CD4-positive, alpha-beta T cell treated with Interleukin-6 for 4 hours (primary cell): ENCODE measurements around the gene PRR30.

Experiments
- DNase-seq: peaks from one replicate; pipeline ENCODE4 v3.0.0-alpha.2; 2020; ENCODE audit warnings: mixed read lengths

PRR30 gene

DNA sequence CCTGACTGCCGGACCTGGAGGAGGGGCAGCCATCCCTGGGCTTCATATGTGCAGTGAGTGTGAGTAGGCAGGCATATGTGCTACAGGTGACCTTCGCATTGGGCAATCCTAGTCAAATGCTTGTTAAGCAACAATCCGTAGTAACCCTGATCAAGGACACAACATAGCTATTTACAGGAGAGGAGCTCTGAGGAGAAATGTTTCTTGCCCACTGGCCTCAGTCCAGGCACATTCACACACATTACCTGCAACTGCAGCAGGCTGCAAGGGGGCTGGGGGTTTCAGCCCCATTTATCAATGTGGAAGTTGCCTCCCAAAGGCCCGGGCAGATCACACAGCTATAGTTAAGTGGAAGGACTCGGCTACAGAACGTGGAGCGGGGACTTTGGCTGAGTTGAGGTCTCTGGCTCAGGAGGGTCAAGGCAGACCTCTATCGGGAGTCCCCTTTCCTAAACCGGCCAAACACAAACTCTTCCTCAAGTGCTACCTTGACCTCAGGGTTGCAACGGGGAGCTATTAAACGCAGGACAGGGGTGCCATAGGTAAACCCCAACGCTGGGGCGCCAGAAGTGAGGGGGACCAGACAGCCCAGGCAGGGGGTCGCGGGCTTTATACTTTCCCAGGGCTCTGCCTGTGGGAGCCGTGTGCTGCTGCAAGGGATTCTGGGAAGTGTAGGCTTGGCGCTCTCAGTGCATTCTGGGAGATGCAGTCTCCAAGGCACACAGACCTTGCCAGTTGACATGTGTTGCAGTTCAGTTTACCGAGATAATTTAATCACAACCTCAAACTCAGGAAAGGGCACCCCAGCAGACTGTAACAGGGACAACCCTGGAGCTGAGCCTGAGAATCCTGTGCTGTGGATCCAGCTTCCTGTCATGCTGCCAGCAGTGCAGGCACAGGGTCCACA is 43.2 kb downstream of the PRR30 start:
- DNase-seq, result peak; percentile 61

GRCh38 chr2:27095427-27095744 is 43.8 kb downstream of the PRR30 start:
- DNase-seq, result no peak

DNA sequence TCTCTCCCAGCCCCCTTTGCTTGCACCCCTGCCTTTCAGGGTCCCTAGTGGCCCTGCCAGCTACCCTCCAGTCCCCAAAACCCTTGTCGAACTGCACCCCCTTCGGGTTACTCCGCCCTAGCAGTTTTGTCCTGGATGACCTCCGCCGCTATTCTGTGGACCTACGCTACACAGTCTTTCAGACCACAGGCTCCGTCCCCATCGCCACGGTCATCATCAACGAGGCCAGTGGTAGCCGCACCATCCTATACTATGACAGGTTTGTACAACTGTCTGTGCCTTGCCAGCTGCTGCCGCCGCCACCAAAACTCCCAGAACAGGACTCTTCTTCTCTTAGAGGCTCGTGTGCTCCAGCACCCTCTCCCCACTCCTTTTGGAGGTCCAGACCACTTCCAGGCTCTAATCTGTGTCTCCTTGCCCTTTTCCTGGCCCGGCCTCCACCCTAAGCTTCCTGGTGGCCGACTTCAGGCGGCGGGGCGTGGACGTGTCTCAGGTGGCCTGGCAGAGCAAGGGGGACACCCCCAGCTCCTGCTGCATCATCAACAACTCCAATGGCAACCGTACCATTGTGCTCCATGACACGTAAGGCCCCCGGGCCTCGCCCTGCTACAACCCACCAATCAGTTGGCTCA is 44.7 kb downstream of the PRR30 start:
- DNase-seq, result no peak

- DNase-seq, result no peak
These were observed 45.5 kb downstream of the PRR30 start for GRCh38 chr2:27093430-27094352.

DNA sequence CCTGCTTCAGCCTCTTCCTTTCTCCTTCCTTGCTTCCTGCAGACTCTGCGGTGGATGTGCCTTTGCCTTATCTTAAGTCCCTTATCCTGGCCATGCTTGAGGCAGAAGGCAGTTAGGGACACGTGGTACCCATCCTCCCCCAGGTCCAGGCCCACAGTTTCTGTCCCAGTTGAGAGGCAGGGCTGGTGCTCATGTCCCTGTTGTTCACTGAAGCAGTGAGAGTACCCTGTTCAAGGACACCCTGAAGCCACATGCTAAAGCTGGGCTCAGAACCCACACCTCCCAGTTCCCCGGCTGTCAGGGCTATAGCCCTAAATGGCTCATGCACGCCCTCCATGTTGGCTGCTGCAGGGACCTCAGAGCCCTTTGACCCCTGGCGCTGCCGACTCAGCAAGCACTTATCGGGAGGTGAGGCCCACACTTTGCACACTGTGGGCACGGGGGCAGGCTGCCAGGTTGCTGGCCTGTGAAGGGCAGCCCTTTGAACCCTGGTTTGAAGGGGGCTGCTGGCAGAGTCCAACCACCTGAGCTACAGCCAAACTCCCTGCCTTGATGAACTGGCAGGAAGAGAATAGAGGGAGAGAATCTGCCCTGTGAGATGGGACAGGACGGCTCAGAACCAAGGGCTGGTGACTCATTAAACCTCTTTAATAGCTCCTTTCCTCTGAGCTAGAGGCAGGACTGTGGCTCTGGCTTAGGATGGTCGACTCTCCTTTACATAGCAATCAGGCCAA is 46.3 kb downstream of the PRR30 start:
- no peak for DNase-seq

DNA sequence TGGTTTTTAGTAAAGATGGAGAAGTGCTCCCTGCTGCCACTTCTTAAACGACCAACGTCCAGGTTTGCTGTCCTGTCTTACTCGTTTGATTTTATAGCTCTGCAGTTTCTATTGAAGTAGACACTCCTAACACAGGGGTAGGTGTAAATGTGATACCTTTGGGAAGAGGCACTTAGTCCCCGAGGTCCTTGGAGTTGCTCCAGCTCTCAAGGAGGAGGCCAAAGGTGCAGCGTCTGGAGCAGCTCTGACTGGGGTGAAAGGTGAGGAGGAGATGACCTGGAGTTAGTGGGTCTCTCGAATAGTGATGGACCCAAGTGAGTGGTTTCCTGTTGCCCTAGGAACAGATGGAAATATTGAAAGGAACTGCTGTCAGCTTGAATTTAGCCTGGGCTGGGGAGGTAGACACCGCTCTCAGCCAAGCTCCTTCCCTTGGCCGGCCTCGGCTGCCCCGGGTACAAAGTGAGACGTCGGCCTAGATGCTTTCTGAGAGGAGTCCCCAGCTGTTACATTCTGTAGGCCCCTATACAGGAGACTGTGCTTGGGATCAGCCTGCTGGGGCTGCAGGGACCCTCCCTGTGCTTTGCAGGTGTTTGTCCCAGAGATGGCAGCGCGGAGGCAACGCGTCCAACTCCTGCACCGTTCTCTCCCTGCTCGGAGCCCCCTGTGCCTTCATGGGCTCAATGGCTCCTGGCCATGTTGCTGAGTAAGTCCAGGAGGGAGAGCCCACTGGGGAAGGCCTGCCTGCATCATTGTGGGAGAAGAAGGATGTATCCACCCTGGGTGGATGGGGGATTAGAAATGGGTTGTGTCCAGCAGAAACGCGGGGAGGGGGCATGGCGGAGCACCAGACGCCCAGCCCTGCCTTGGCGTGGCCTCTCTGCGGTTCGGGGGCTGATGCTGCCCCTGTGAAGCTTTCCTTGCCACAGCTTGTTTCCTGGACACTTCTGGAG is 47.2 kb downstream of the PRR30 start:
- no peak for DNase-seq

- no peak for DNase-seq
These were observed 49.9 kb downstream of the PRR30 start for GRCh38 chr2:27089111-27089954.

DNA sequence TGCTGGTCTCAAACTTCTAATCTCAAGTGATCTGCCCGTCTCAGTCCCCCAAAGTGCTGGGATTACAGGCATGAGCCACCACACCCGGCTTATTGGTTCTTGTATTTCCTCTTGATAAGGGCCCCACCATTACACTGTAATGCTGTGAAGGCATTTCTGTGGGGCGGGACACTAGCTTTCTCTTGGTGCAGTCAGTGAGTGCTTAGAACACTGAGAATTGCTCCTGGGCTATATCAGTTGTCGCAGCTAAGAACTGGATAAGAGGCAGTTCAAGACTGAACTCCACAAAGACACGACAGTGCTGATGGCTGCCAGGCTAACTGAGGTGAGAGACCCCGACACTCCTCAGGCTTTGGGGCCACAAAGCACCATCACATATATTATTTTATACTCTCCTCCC is 50.6 kb downstream of the PRR30 start:
- no peak for DNase-seq

- no peak for DNase-seq
These were observed 51.3 kb downstream of the PRR30 start for GRCh38 chr2:27087823-27088410.
